ENCODE data around the gene SLCO4A1.
A peak's percentile ranks its signal among the peaks of the same experiment; 100 is the strongest.
"Not testable (repeated sequence)": the region's sequence is repeated elsewhere in the genome, so short reads cannot be mapped to it uniquely, and the experiment has no call there.

Gene SLCO4A1

DNA sequence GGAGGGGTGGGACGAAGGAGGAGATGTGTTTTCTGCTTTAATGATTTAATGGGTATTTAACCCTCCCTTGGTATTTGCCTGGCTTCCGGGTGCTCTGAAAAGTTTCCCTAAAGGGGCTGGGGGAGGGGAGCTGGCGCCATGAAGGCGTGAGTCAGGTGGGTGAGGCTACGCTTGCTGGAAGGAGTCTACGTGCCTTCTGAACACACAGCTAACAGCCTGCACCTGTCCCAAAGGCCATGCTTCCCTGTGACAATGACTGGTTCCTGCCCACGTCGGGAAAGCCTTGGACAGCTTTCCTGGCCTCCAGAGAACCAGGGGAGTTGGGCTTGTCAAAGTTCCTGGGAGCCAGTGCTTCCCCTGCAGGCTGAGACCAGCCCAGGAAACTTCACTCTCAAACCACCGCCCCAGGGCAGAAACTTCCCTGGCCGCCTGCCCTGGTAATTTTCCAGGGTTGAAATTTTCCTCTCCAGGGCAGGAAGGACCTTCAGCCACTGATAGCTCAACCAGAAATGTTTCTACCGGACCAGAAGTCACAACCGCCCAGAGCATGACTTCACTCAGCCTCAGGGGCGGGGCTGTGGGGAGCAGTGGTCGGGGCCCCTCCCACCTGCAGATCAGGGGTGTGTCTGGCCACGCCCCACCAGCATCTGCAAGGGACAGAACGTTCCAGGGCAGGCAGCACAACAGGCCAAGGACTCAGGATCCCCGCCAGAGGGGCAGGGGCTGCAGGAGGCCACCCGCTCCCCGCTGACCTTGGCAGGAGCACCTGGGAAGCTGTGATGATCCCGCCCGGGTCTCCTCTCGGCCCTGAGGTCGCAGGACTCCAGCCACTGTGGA, 18.6 kb upstream of the SLCO4A1 start:
- peak; percentile 83 for DNase-seq

DNA sequence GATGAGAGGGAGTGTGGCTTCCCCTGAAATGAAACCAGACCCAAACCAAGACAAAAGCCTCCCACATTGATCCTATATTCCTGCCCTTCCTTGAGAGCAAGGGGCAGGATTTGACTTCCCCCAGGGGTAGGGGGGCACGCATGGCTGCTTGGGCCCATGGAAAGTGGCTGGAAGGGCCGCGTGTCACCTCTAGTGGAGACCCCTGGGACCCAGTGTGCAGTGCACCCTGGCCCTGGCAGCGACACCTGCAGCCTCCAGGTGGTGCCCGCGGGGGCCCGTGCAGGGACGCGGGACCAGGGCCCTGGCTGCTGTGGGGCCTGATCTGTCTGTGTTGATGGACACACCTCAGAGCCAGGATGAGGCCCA, 18.0 kb upstream of the SLCO4A1 start:
- DNase-seq, result no peak

DNA sequence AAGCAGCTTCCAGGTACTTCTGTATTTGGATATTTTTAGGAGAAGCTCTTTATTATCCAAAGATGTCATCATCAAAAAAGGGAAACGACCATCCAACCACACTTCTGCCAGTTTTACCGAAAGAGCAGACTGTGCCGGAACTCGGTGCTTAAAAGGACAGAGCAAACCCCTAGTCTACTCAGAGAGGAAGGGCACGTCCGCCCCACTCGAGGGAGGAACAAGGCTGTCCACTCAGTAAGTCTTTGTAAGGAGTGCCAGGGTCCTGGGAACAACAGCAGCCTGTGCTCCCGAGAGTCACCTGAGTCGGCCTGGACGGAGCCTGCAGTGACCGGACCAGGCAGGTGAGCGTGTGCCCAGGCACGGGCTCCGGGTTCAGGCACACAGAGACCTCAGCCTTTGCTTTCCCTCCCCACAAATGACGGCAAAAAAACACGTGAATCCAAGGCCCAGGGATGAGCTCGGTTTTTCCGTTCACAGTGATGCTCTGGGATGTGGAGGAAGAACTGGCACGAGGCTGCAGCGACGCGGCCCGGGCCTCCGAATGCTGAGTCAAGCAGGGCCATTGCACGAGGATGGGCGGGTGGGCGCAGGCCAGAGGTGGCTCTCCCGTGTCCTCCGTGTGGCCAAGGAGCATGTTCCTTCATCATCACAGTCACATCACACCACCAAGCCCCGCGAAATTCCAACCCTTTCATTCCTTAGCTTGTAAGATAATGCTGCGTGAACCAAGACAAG, 17.4 kb upstream of the SLCO4A1 start:
- no peak for DNase-seq

DNA sequence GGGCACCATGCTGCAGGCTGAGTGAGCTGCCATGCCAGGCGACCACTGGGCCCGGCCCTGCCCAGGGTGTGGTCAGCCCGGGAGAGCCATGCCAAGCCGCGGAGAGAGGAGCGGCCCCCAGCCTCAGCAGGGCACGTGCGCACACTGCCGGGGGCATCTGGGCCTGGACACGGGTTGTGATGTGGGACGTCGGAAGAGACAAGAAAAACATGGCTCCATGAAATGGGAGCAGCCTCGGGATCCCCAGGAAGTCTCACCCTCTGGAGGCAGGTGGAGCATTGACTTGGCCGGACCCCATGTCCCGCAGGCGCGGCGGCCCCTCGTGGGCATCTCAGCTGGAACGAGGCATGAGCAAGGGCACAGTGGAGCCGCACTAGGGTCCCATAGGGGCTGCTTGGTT, 16.8 kb upstream of the SLCO4A1 start:
- no peak for DNase-seq

- no peak for DNase-seq
Measured at GRCh38 chr20:62625921-62626547, 16.3 kb upstream of the SLCO4A1 start.

GRCh38 chr20:62627425-62627824, 14.9 kb upstream of the SLCO4A1 start:
- not testable (repeated sequence) for DNase-seq

GRCh38 chr20:62627901-62628612, 14.2 kb upstream of the SLCO4A1 start:
- no peak for DNase-seq

- DNase-seq, result no peak
Measured at GRCh38 chr20:62628691-62629090, 13.6 kb upstream of the SLCO4A1 start.

DNA sequence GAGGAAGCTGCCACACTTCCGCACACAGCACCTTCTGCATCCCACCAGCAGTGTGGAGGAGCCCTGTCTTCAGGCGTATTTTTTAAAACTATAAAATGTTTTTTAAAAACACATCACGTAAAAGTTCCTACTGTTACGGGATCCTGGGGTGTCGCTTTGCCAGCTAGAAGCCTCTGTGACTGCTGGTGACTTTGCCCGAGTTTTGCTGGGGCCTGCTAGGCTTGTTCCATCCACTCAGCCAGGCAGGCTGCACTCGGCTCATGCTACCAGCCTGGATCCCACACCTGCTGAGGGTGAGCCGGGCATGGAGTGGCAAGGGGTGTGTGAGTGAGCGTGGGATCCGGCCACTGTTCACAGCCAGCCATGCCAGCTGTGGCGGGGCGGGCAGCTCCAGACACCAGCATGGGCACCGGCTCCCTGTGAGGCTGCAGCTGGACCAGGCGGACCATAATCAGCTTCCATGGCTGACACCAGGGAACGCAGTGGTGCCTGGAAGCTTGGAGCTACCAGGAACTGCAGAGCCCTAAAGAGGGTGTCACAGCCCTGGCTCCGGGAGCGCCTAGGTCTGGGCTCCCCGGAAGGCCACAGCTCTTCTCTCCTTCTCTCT, 12.3 kb upstream of the SLCO4A1 start:
- no peak for DNase-seq

- no peak for DNase-seq
Measured at GRCh38 chr20:62631336-62632308, 10.7 kb upstream of the SLCO4A1 start.

DNA sequence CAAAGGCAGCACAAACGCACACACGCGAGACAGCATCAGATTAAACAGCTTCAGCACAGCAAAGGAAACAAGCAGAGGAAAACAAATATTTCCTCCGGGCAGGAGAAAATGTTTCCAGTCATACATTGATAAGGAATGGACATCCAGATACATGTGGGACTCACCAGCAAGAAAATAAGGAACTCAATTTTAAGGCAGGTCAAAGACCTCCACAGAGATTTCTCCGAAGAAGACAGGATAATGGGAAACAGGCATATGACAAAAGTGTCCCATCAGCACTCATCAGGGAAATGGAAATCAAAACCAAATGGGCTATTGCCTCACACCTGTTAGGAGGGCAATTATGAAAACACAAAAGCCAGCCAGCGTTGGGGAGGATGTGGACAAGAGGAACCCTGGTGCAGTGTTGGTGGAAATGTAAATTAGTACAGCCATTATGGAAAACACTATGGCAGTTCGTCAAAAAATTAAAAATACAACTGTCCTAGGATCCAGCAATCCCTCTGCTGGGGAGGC, 9.7 kb upstream of the SLCO4A1 start:
- no peak for DNase-seq

DNA sequence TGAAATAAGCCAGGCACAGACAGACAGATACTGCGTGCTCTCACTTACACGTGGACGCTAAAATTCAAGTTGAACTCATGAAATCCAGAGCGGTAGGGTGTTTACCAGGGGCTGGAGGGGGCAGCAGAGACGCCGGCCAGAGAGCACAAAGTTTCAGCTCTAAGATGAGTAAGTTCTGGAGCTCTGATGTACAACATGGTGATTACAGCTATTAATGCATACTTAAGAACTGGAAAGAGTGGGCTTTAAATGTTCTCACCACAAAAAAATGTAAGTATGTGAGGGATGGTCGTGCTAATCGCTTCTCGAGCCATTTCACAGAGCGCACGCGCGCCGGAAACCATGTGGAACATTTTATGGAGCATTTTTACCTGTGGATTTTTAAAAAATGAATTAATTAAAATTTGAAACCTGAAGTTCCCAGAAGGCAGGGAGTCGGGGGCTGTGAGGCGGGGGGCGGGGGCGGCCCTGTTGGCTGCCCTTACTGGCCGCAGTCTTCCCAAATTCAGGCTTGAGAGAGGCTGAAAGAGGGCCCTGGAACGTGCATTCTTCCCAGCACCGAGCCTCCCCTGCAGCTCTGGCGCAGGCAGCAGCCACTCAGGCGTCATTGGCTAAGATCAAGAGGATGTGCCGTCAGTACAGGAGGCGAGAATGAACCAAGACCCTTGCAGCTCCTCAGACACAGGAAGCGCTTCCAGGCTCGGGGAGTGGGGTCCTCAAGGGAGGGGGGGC, 8.5 kb upstream of the SLCO4A1 start:
- DNase-seq, result no peak

DNA sequence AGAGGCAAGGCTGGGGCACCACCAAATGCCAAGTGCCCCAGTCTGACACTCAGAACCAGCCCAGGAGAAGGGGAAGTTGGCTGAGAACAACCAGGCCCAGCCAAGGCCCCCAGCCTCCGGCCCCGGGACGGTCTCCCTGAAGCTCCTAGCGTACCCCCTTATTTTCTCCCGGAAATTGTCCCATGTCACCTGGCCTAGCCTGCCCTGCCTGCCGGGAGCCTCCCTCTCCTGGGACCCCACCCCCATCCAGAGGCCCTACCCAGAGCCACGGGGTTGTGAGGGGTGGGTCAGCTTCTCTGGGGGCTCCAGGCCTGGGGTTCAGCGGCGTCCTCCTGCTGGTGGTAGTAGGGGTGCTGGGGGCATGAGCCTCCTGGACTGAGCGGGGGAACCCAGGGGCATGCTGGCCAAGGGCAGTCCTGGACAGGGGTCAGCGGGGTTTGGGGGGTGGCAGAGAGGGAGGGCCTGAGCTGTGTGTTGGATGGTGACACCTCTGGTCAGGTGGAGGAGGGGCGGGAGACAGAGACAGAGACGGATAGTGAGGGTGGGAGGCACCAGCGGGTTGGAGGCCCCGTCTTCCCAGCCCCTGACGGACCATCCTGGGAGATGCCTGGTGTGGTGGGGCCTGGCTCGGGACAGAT, 7.9 kb upstream of the SLCO4A1 start:
- no peak for DNase-seq

- DNase-seq, result no peak
Measured at GRCh38 chr20:62635232-62635631, 7.1 kb upstream of the SLCO4A1 start.

- no peak for DNase-seq
Measured at GRCh38 chr20:62635852-62636251, 6.5 kb upstream of the SLCO4A1 start.

- DNase-seq, result no peak
Measured at GRCh38 chr20:62636446-62636845, 5.9 kb upstream of the SLCO4A1 start.

- DNase-seq, result no peak
Measured at GRCh38 chr20:62637110-62637509, 5.2 kb upstream of the SLCO4A1 start.

- DNase-seq, result no peak
Measured at GRCh38 chr20:62637521-62638054, 4.7 kb upstream of the SLCO4A1 start.

GRCh38 chr20:62638055-62638570, 4.2 kb upstream of the SLCO4A1 start:
- no peak for DNase-seq

All from CD4-positive, alpha-beta T cell treated with Interleukin-10 for 1 hour (primary cell).